SK-N-MC (cell line): ENCODE measurements around the gene BABAM2.

ENCODE experiments used
- DNase-seq: peaks from one replicate; pipeline ENCODE4 v3.0.0-alpha.2; 2011; ENCODE audit warnings: low read depth, low spot score
- H3K27ac ChIP-seq: fragments of 200-600 bp; sonication (generic); 2 replicates; pipeline ENCODE4 v1.5.1; 2016; ENCODE audit warnings: mixed run types
- H3K36me3 ChIP-seq: fragments of 200-600 bp; sonication (generic); 2 replicates; pipeline ENCODE4 v1.6.1; 2017; ENCODE audit warnings: antibody characterized with exemption, low read length, mixed read lengths; ENCODE audit not compliant: insufficient read depth
- H3K4me3 ChIP-seq: fragments of 200-600 bp; sonication (generic); 2 replicates; pipeline ENCODE4 v1.5.1; 2016
- H3K9ac ChIP-seq: fragments of 200-600 bp; sonication (generic); 2 replicates; pipeline ENCODE4 v1.8.0; 2017; ENCODE audit warnings: mixed run types, mixed read lengths; ENCODE audit not compliant: insufficient read length
- H3K9me3 ChIP-seq: fragments of 200-600 bp; sonication (generic); 2 replicates; pipeline ENCODE4 v1.6.1; 2017; ENCODE audit warnings: low read depth, mild to moderate bottlenecking, antibody characterized with exemption, low read length, moderate library complexity, mixed read lengths
- EZH2 ChIP-seq: fragments of 200-600 bp; sonication (generic); IDR thresholded peaks from one replicate; pipeline ENCODE4 v1.6.1; 2017; ENCODE audit warnings: antibody characterized with exemption
- FOXP2 ChIP-seq: optimal IDR thresholded peaks from 2 replicates; pipeline ENCODE3; 2011; ENCODE audit warnings: mild to moderate bottlenecking, moderate library complexity; ENCODE audit not compliant: insufficient read depth; ENCODE audit errors: extremely low read length, control extremely low read depth
- POLR2AphosphoS5 ChIP-seq: IDR thresholded peaks from 2 replicates; pipeline ENCODE4 v1.6.1; 2012; ENCODE audit warnings: mild to moderate bottlenecking, low read depth, low read length, borderline replicate concordance

Gene BABAM2

DNA sequence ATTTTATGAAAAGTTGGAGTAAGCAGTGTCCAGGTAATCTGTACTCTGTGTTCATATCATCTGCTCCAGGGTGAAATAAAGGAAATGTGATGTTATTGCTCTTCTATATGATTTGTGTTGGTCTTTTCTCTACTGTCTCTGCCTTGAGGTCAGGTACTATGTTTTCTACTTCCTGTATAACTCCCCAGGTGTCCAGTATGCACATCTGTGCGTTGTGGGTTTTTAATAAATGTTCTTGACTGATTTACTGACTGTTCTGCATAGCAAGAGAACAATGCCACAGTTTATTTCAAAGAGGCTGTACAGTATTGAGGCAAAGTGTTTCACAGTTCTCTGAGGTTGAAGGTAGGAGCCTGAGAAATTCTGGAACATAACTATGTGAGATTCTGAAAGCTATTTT, 89.7 kb downstream of the BABAM2 start:
- no peak overlapping the region for H3K9ac ChIP-seq
- no peaks in the 10 kb centered on the region for H3K9me3 ChIP-seq
- no peak overlapping the region for H3K27ac ChIP-seq
- H3K4me3 ChIP-seq, result no peak overlapping the region
- no peak for DNase-seq
- TF ChIP-seq EZH2 (no peak), POLR2AphosphoS5 (no peak), FOXP2 (no peak)
- H3K36me3 ChIP-seq, result no peaks in the 10 kb centered on the region

DNA sequence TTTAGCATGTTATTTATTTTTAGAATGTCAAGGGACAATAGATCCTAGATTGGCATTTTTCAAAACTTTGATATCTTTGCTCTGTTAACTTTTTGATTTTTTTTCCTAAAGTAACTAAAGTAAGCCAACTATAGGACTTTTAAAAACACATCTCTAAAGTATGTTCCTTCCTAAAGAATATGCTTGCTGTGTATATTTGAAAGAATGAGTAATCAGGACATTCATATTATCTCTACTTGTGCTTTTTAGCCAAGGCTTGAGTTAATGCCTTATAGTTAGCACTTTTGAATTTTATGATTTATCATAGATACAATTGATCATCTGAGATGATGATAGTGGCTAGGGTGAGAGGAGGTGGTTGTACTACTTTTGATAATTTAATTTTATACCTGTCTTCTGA, 93.6 kb downstream of the BABAM2 start:
- H3K27ac ChIP-seq, result no peak overlapping the region
- TF ChIP-seq EZH2, result no peak
- TF ChIP-seq POLR2AphosphoS5, result no peak
- TF ChIP-seq FOXP2, result no peak
- DNase-seq, result no peak
- H3K9me3 ChIP-seq, result no peaks in the 10 kb centered on the region
- no peak overlapping the region for H3K4me3 ChIP-seq
- no peak overlapping the region for H3K9ac ChIP-seq
- H3K36me3 ChIP-seq, result no peaks in the 10 kb centered on the region

DNA sequence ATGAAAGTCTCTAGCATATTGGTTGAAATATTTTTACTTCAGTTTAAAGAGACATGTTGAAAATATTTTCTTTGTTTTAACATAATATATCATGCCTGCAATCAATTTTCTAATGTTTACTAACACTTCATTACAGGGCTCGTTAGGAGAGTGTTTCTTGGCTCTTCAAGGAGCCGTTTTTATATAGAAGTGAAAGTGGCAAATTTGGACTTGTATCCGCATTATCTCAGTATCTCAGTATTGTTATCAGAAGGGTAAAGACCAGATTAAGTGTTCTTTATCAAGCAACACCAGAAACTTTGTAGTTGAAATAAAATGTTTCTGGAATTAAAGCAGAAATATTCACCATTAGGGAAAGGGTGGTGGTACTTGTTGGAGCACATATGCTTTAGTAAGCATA, 97.8 kb downstream of the BABAM2 start:
- Histone ChIP-seq H3K9ac (no peak overlapping the region), H3K9me3 (no peaks in the 10 kb centered on the region), H3K27ac (no peak overlapping the region), H3K36me3 (no peaks in the 10 kb centered on the region), H3K4me3 (no peak overlapping the region)
- no peak for DNase-seq
- TF ChIP-seq EZH2 (no peak), POLR2AphosphoS5 (no peak), FOXP2 (no peak)

DNA sequence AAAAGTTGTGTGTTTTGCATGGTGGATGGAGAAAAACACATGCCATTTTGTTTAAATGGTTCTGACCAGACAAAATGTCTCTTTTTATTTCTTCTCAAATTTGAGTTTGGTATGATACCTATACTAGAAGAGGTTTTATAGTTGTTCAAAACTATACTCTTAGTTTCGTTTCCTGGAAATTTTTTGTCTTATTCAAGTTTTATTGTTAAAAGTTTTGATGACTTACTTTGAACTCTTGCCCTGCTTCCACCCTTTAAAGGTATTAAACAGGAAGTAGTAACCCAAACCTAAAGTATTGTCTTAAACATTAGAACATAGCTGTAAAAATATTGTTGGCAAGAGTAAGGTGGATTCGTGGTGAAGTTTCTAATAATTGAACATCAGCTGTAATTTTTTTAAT, 98.2 kb downstream of the BABAM2 start:
- TF ChIP-seq POLR2AphosphoS5 (no peak), FOXP2 (no peak), EZH2 (no peak)
- DNase-seq, result no peak
- no peak overlapping the region for H3K27ac ChIP-seq

DNA sequence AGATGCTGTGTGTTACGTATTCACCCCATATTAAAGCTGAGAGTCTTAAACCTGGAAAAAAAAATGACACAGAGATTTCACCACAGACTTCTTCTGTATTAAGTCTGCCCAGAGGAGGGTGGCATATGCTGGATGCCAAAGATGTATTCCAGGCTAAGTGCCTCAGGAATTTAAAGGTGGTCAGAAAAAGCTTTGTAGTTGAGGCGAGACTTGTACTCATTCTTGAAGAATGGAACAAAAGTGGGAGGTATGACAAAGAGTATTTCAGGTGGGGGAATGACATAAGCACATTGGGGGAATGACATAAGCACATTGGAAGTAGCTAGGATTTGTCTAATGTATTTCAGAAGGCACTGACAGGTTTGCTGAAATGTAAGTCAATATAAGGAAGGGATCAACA, 98.6 kb downstream of the BABAM2 start:
- no peaks in the 10 kb centered on the region for H3K9me3 ChIP-seq
- TF ChIP-seq POLR2AphosphoS5, result no peak
- TF ChIP-seq EZH2, result no peak
- no peak for TF ChIP-seq FOXP2
- no peak overlapping the region for H3K4me3 ChIP-seq
- no peak for DNase-seq
- H3K9ac ChIP-seq, result no peak overlapping the region
- H3K27ac ChIP-seq, result no peak overlapping the region
- H3K36me3 ChIP-seq, result no peaks in the 10 kb centered on the region

More for the DNA sequence above, 98.2 kb downstream of the BABAM2 start:
- H3K9ac ChIP-seq, result no peak overlapping the region
- H3K36me3 ChIP-seq, result no peaks in the 10 kb centered on the region
- H3K9me3 ChIP-seq, result no peaks in the 10 kb centered on the region
- H3K4me3 ChIP-seq, result no peak overlapping the region

DNA sequence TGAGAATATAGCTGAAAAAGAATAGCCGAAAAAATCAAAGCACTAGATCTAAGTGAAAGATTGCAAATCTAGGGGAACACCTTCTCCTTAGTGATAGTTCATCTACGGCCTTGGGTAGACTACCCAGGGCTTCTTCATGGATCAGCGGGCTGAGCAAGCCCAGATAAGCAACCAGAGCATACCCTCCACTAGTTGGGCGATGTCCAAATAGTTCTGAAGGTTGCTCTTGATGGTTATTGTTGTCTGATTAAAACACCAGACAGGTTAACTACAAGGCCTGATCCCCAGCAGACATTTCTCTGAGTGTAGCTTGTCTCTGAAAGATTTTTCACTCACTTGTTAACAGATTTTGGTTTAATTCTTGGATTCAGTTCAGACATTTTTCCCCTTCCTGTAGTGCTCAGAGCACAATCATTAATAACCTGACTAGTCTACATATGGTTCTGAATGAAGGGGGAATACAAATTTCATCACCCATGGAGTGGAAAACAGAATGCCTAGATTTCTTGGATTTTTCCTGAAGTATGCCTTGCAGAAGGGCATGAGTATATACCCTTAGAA, 99.6 kb downstream of the BABAM2 start:
- H3K9me3 ChIP-seq, result no peaks in the 10 kb centered on the region
- H3K36me3 ChIP-seq, result no peaks in the 10 kb centered on the region
- H3K9ac ChIP-seq, result no peak overlapping the region
- no peak overlapping the region for H3K4me3 ChIP-seq
- H3K27ac ChIP-seq, result no peak overlapping the region
- TF ChIP-seq FOXP2, result no peak
- TF ChIP-seq POLR2AphosphoS5, result no peak
- no peak for TF ChIP-seq EZH2
- DNase-seq, result no peak

DNA sequence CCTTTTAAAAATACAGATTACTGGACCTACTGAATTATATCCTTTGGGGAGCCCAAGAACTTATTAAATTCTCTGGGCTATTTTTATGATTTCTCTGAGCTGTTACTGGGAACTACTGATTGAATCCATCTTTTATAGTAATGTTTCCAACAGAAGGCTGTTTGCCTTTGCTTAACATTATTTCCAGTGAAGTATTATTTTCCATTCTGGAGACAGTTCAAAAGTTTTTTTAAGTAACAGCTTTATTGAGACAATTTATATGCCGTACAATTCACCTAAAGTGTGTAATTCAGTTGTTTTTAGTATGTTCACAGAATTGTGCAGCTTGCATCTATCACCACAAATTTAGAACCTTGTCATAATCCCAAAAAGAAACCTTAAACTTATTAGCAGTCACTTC, 100.6 kb downstream of the BABAM2 start:
- TF ChIP-seq EZH2, result no peak
- no peak for TF ChIP-seq FOXP2
- TF ChIP-seq POLR2AphosphoS5, result no peak
- H3K9ac ChIP-seq, result no peak overlapping the region
- no peaks in the 10 kb centered on the region for H3K36me3 ChIP-seq
- no peak for DNase-seq
- no peaks in the 10 kb centered on the region for H3K9me3 ChIP-seq
- no peak overlapping the region for H3K4me3 ChIP-seq
- no peak overlapping the region for H3K27ac ChIP-seq

DNA sequence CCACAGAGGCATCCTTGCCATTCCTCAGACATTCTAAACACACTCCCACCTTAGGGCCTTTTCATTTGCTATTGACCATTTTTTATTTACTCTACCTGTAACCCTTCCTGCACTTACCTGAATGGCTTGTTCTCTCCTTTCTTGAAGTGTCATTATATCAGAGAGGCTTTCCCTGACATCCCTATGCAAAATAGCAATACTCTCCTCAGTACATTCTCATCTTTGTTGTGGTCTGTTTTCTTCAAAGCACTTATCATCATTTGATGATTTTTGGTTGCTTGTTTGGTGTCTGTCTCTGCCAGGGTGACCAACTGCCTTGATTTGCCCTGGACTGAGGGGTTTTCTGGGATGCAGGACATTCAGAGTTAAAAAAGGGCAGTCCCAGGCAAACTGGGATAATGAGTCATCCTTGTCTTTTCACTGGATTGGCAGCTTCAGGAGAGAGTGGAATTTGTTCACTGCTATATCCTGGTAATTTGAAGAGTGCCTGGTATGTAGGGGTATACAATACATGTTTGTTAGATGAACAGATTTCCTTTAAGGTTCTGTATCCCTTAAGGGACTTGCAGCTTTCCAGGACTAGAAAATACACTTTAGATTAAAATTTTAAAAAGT, 102.4 kb downstream of the BABAM2 start:
- H3K27ac ChIP-seq, result 0 out of 2 replicates have a peak overlapping the region, but pooled peaks have one; percentile 37
- no peak for DNase-seq
- TF ChIP-seq POLR2AphosphoS5, result no peak
- TF ChIP-seq FOXP2, result no peak
- no peak for TF ChIP-seq EZH2
- no peaks in the 10 kb centered on the region for H3K36me3 ChIP-seq
- no peak overlapping the region for H3K9ac ChIP-seq
- no peaks in the 10 kb centered on the region for H3K9me3 ChIP-seq
- H3K4me3 ChIP-seq, result no peak overlapping the region

DNA sequence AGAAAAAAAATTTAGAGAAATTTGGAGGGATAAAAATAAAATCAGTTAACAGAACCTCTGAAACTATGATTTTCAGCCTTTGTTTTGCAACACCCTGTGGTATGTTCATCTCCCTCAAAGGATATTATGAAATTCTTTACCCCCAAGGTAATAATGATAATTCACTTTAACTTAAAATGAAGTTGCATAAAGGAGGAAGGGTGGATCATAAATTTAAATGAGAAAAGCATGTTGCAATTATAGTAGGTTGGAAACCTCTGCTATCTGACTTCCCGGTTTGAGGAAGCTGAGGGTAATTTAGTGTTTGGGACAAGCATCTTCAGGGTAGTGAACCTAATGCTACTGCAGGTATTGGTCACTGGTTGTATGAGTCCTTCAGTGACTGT, 102.9 kb downstream of the BABAM2 start:
- Histone ChIP-seq H3K27ac (0 out of 2 replicates have a peak overlapping the region, but pooled peaks have one; percentile 37), H3K36me3 (no peaks in the 10 kb centered on the region), H3K4me3 (no peak overlapping the region), H3K9me3 (no peaks in the 10 kb centered on the region), H3K9ac (no peak overlapping the region)
- DNase-seq, result peak; percentile 62
- TF ChIP-seq FOXP2 (no peak), POLR2AphosphoS5 (no peak), EZH2 (no peak)
